ENCODE data around the gene RAB37.

GRCh38 chr17:74750327-74751069, 13.4 kb downstream of the RAB37 start:
- TF ChIP-seq CTCF (IDR thresholded peaks at IDR 0.05; ENCODE audit: poor library complexity, severe bottlenecking): no peak
- no peak for TF ChIP-seq REST (IDR thresholded peaks at IDR 0.05; ENCODE audit: borderline replicate concordance)
- TF ChIP-seq POLR2AphosphoS5 (IDR thresholded peaks at IDR 0.05): no peak
- no peak for TF ChIP-seq MXI1 (conservative IDR thresholded peaks at IDR 0.05; ENCODE audit: poor library complexity, severe bottlenecking)
